ENCODE measurements around the gene CDC25A.
"Not testable (repeated sequence)": the region's sequence is repeated elsewhere in the genome, so short reads cannot be mapped to it uniquely, and the experiment has no call there.

The CDC25A gene

GRCh38 chr3:48118928-48119327 lies 69.3 kb downstream of the CDC25A start:
- TF ChIP-seq FOXP2 (optimal IDR thresholded peaks at IDR 0.05; ENCODE audit: control extremely low read depth, extremely low read length, insufficient read depth) (no peak), EZH2 (IDR thresholded peaks at IDR 0.05) (no peak), POLR2AphosphoS5 (IDR thresholded peaks at IDR 0.05; ENCODE audit: borderline replicate concordance, low read depth, low read length) (no peak)
- Histone ChIP-seq H3K9me3 (ENCODE audit: low read depth, low read length) (no peaks in the 10 kb centered on the region), H3K4me3 (no peak overlapping the region), H3K27ac (no peak overlapping the region), H3K9ac (ENCODE audit: insufficient read length) (no peak overlapping the region), H3K36me3 (ENCODE audit: insufficient read depth, low read length) (no peaks in the 10 kb centered on the region)
- no peak for DNase-seq (ENCODE audit: low read depth, low spot score)

GRCh38 chr3:48118322-48118721 lies 69.9 kb downstream of the CDC25A start:
- TF ChIP-seq EZH2 (IDR thresholded peaks at IDR 0.05) (no peak), FOXP2 (optimal IDR thresholded peaks at IDR 0.05; ENCODE audit: control extremely low read depth, extremely low read length, insufficient read depth) (no peak), POLR2AphosphoS5 (IDR thresholded peaks at IDR 0.05; ENCODE audit: borderline replicate concordance, low read depth, low read length) (no peak)
- Histone ChIP-seq H3K4me3 (no peak overlapping the region), H3K9ac (ENCODE audit: insufficient read length) (no peak overlapping the region), H3K9me3 (ENCODE audit: low read depth, low read length) (no peaks in the 10 kb centered on the region), H3K27ac (no peak overlapping the region), H3K36me3 (ENCODE audit: insufficient read depth, low read length) (no peaks in the 10 kb centered on the region)
- DNase-seq (ENCODE audit: low read depth, low spot score) = no peak

GRCh38 chr3:48112813-48113212 lies 75.4 kb downstream of the CDC25A start:
- Histone ChIP-seq H3K27ac (no peak overlapping the region), H3K36me3 (ENCODE audit: insufficient read depth, low read length) (no peaks in the 10 kb centered on the region), H3K9me3 (ENCODE audit: low read depth, low read length) (no peaks in the 10 kb centered on the region), H3K9ac (ENCODE audit: insufficient read length) (no peak overlapping the region), H3K4me3 (no peak overlapping the region)
- no peak for TF ChIP-seq EZH2 (IDR thresholded peaks at IDR 0.05)
- no peak for TF ChIP-seq POLR2AphosphoS5 (IDR thresholded peaks at IDR 0.05; ENCODE audit: borderline replicate concordance, low read depth, low read length)
- no peak for TF ChIP-seq FOXP2 (optimal IDR thresholded peaks at IDR 0.05; ENCODE audit: control extremely low read depth, extremely low read length, insufficient read depth)
- no peak for DNase-seq (ENCODE audit: low read depth, low spot score)

GRCh38 chr3:48112108-48112791 lies 76.0 kb downstream of the CDC25A start:
- H3K9me3 ChIP-seq (ENCODE audit: low read depth, low read length); H3K27ac ChIP-seq; H3K9ac ChIP-seq (ENCODE audit: insufficient read length); H3K4me3 ChIP-seq; H3K36me3 ChIP-seq (ENCODE audit: insufficient read depth, low read length); DNase-seq (ENCODE audit: low read depth, low spot score): not testable (repeated sequence)

GRCh38 chr3:48110463-48110862 lies 77.8 kb downstream of the CDC25A start:
- H3K4me3 ChIP-seq = no peak overlapping the region

GRCh38 chr3:48107227-48107626 lies 81.0 kb downstream of the CDC25A start:
- Histone ChIP-seq H3K9me3 (ENCODE audit: low read depth, low read length) (no peaks in the 10 kb centered on the region), H3K4me3 (no peak overlapping the region), H3K9ac (ENCODE audit: insufficient read length) (no peak overlapping the region), H3K27ac (no peak overlapping the region), H3K36me3 (ENCODE audit: insufficient read depth, low read length) (no peaks in the 10 kb centered on the region)
- TF ChIP-seq FOXP2 (optimal IDR thresholded peaks at IDR 0.05; ENCODE audit: control extremely low read depth, extremely low read length, insufficient read depth) = no peak
- TF ChIP-seq POLR2AphosphoS5 (IDR thresholded peaks at IDR 0.05; ENCODE audit: borderline replicate concordance, low read depth, low read length) = no peak
- no peak for TF ChIP-seq EZH2 (IDR thresholded peaks at IDR 0.05)
- no peak for DNase-seq (ENCODE audit: low read depth, low spot score)

More at GRCh38 chr3:48110463-48110862, 77.8 kb downstream of the CDC25A start:
- no peak overlapping the region for H3K27ac ChIP-seq
- H3K9ac ChIP-seq (ENCODE audit: insufficient read length) = no peak overlapping the region
- no peaks in the 10 kb centered on the region for H3K9me3 ChIP-seq (ENCODE audit: low read depth, low read length)
- no peaks in the 10 kb centered on the region for H3K36me3 ChIP-seq (ENCODE audit: insufficient read depth, low read length)
- no peak for TF ChIP-seq POLR2AphosphoS5 (IDR thresholded peaks at IDR 0.05; ENCODE audit: borderline replicate concordance, low read depth, low read length)
- TF ChIP-seq EZH2 (IDR thresholded peaks at IDR 0.05) = no peak
- TF ChIP-seq FOXP2 (optimal IDR thresholded peaks at IDR 0.05; ENCODE audit: control extremely low read depth, extremely low read length, insufficient read depth) = no peak
- no peak for DNase-seq (ENCODE audit: low read depth, low spot score)
